K562 (cell line): ENCODE measurements around the gene WWOX. TPM values are rescaled to one million over a fixed set of nuclear protein-coding genes. Genes with fewer than 3 reads are reported as not detected.

Source experiments
- ATAC-seq: fragments of 200-7000 bp; cut with Tn5 transposase; 3 replicates; pipeline ENCODE4 v1.9.1; 2020; ENCODE audit warnings: moderate library complexity
- BruUV-seq: library from RNA; stranded (reverse); fragments of 400-500 nt; replicated peaks from 2 replicates; lab custom pipeline; 2021; lab: Mats Ljungman, UMichigan
- CTCF ChIA-PET: fragments of 300-600 bp; formaldehyde crosslinking; extraction: SDS; loops from one replicate; lab custom pipeline; 2021; ENCODE audit warnings: low intra/inter-chr PET ratio; lab: Yijun Ruan, JAX
- POLR2A ChIA-PET: fragments of 300-600, 350-650 bp; sonication (Branson Sonifier 250); formaldehyde crosslinking; extraction: SDS; loops from one replicate; lab custom pipeline; 2021; ENCODE audit warnings: antibody characterized with exemption, inconsistent platforms; lab: Yijun Ruan, JAX
- DNase-seq, 4 experiments: peaks; one replicate each; pipeline versions ENCODE4 v3.0.0 to v3.0.0-alpha.2; 2011 to 2018; ENCODE audit warnings: low spot score in 3 of 4, mixed read lengths in 3 of 4; ENCODE audit errors: extremely low read depth in 1 of 4
- FAIRE-seq: peaks from 2 replicates; lab custom pipeline; 2011; peaks lifted over from hg19 to GRCh38; lab: Jason Lieb, UNC
- H2AFZ ChIP-seq: 2 replicates; pipeline ENCODE4 v1.6.0; 2011; ENCODE audit warnings: low read depth, low read length, control low read depth, inconsistent platforms
- H3K27ac ChIP-seq: fragments of 200-600 bp; 3 replicates; pipeline ENCODE4 v1.8.0; 2011; ENCODE audit warnings: low read depth, mild to moderate bottlenecking, control low read depth, inconsistent platforms, low read length, moderate library complexity, mixed read lengths; ENCODE audit errors: extremely low read depth
- H3K27me3 ChIP-seq, 2 experiments: fragments of 300-600 bp in 1 of 2; 2 replicates in 1 of 2; 3 replicates in 1 of 2; pipeline versions ENCODE4 v1.6.0 to v1.8.0; 2011; ENCODE audit warnings: inconsistent platforms in 2 of 2, low read length in 2 of 2, mild to moderate bottlenecking in 1 of 2, mixed read lengths in 1 of 2, moderate library complexity in 1 of 2; ENCODE audit not compliant: control insufficient read depth in 2 of 2, insufficient read depth in 2 of 2
- H3K36me3 ChIP-seq: fragments of 300-600 bp; 3 replicates; pipeline ENCODE4 v1.8.0; 2011; ENCODE audit warnings: mild to moderate bottlenecking, low read length, inconsistent platforms; ENCODE audit not compliant: control insufficient read depth, insufficient read depth
- H3K4me1 ChIP-seq, 2 experiments: fragments of 200-600 bp in 1 of 2; replicated peaks in 1 of 2; 2 replicates in 1 of 2; 3 replicates in 1 of 2; pipeline versions ENCODE4 v1.5.1 to v1.8.0; 2011; ENCODE audit warnings: inconsistent platforms in 2 of 2, low read length in 2 of 2, mild to moderate bottlenecking in 1 of 2, mixed read lengths in 1 of 2, moderate library complexity in 1 of 2; ENCODE audit not compliant: control insufficient read depth in 2 of 2, insufficient read depth in 2 of 2
- H3K4me2 ChIP-seq: 2 replicates; pipeline ENCODE4 v1.6.1; 2011; ENCODE audit warnings: low read length, control low read depth, inconsistent platforms, mixed read lengths; ENCODE audit not compliant: insufficient read depth
- H3K4me3 ChIP-seq: fragments of 200-600 bp; sonication (generic), shearing (Covaris generic); 2 replicates; pipeline ENCODE4 v1.5.1; 2016; ENCODE audit warnings: control low read depth, inconsistent platforms
- H3K79me2 ChIP-seq: fragments of 200-600 bp; 3 replicates; pipeline ENCODE4 v1.8.0; 2011; ENCODE audit warnings: low read length, inconsistent platforms; ENCODE audit not compliant: control insufficient read depth, insufficient read depth
- H3K9ac ChIP-seq, 2 experiments: 2 replicates each; pipeline versions ENCODE4 v1.6.0 to v1.6.1; 2011; ENCODE audit warnings: low read depth in 2 of 2, low read length in 2 of 2, control low read depth in 1 of 2, inconsistent platforms in 1 of 2, mild to moderate bottlenecking in 1 of 2, mixed read lengths in 1 of 2; ENCODE audit not compliant: insufficient read depth in 1 of 2
- H3K9me1 ChIP-seq: one replicate; pipeline ENCODE4 v1.6.0; 2011; ENCODE audit warnings: inconsistent platforms, mild to moderate bottlenecking, low read length, moderate library complexity; ENCODE audit not compliant: control insufficient read depth, insufficient read depth
- H3K9me3 ChIP-seq: replicated peaks from 2 replicates; pipeline ENCODE4 v1.5.1; 2011; ENCODE audit warnings: low read depth, low read length, inconsistent platforms; ENCODE audit not compliant: control insufficient read depth, insufficient read depth
- H4K20me1 ChIP-seq: replicated peaks from 2 replicates; pipeline ENCODE4 v1.6.1; 2011; ENCODE audit warnings: low read length, inconsistent platforms, mixed read lengths; ENCODE audit not compliant: control insufficient read depth, insufficient read depth
- BCOR ChIP-seq: fragments of 450-650 bp; IDR thresholded peaks from 2 replicates; pipeline ENCODE4 v1.6.1; 2016
- FOS ChIP-seq: IDR thresholded peaks from 3 replicates; pipeline ENCODE4 v1.6.1; 2011; ENCODE audit not compliant: insufficient read length; ENCODE audit errors: extremely low read depth
- MTA3 ChIP-seq: fragments of 450-650 bp; formaldehyde crosslinking; IDR thresholded peaks from 2 replicates; pipeline ENCODE4 v1.6.1; 2017; ENCODE audit warnings: mild to moderate bottlenecking, borderline replicate concordance
- RBM25 ChIP-seq: fragments of 200-400 bp; formaldehyde crosslinking; IDR thresholded peaks from 2 replicates; pipeline ENCODE4 v1.6.1; 2018; ENCODE audit warnings: low read length, low read depth, moderate library complexity; ENCODE audit not compliant: severe bottlenecking
- XRCC3 ChIP-seq: fragments of 450-650 bp; IDR thresholded peaks from 2 replicates; pipeline ENCODE4 v1.6.1; 2017; ENCODE audit warnings: mild to moderate bottlenecking, moderate library complexity
- ZFP36 ChIP-seq: fragments of 150-350 bp; IDR thresholded peaks from 2 replicates; pipeline ENCODE4 v1.6.1; 2018; ENCODE audit warnings: low read length, low read depth; ENCODE audit not compliant: partially characterized antibody
- ZNF146 ChIP-seq: IDR thresholded peaks from one replicate; pipeline ENCODE4 v1.6.1; 2018; ENCODE audit warnings: missing compliant biosample characterization; ENCODE audit not compliant: unreplicated experiment
- WGBS: fragments of 100-300 bp; shearing (Covaris generic); methylation state at CpG from one replicate; pipeline ENCODE4 v1.1.6; 2016; ENCODE audit warnings: low coverage, mixed read lengths; ENCODE audit not compliant: insufficient coverage; ENCODE audit errors: missing lambda C conversion rate; 5-methylcytosine and 5-hydroxymethylcytosine counted together
- in situ Hi-C: fragments of 300-500 bp; cut with MboI; formaldehyde crosslinking; loops from 4 replicates; pipeline ENCODE4 v1.15.0; 2018; ENCODE audit warnings: inconsistent platforms, mixed read lengths
- intact Hi-C: fragments of 100-400 bp; cut with micrococcal nuclease; formaldehyde crosslinking; loops from 2 replicates; pipeline ENCODE4 v1.14.2; 2022
- polyA plus RNA-seq, 8 experiments: library from polyadenylated mRNA; depleted of rRNA in 4 of 8; stranded (reverse) in 5 of 8; unstranded in 3 of 8; fragments of >200 nt; fragmentation: Nextera tagmentation in 2 of 8; fragmentation: Illumina TruSeq in 1 of 8; extraction: Ambion mirVana in 2 of 8; extraction: Trizol in 1 of 8; gene quantifications; 2 replicates each; pipeline versions ENCODE4 v1.2.1 to v1.2.3, GENCODE V29; 2011 to 2014; ENCODE audit warnings: inconsistent platforms in 1 of 8, missing spikeins in 1 of 8
- total RNA-seq, 7 experiments: library from RNA; depleted of rRNA in 6 of 7; stranded (reverse); fragments of >200 nt in 6 of 7; fragmentation: Illumina TruSeq in 2 of 7; extraction: Trizol in 2 of 7; gene quantifications; 2 replicates each; pipeline versions ENCODE4 v1.2.1 to v1.2.3, GENCODE V29; 2011 to 2021; ENCODE audit warnings: low replicate concordance in 1 of 7
- TF ChIP-seq, protein P1 (sequence below): sonication (generic); formaldehyde crosslinking; IDR thresholded peaks from 2 replicates; pipeline ENCODE4 v1.8.0; 2023; ENCODE audit warnings: missing genetic modification reagents, mild to moderate bottlenecking, borderline replicate concordance

Gene WWOX
- total and polyA plus RNA-seq, 9 of the 15 experiments (the other 6 are each of a cell fraction or from before 2014, with no cell fraction given): 1.6 to 22.7 (median 8.1) TPM

DNA sequence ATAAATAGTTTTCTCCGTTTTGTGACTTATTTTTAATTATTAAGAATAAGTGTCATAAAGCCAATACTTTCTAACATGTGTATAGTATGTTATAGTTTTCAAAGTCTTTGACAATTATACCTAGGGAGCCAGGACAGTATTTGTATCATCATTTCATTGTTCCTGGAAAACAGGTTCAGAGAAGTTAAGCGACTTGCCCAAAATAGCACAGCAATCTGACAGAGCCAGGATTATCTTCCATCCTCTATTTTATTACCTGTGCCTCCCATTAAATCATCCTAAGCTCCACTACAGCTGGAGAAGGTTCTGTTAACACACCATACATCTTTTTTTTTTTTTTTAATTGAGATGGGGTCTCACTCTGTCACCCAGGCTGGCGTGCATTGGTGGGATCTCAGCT, 782.7 kb downstream of the WWOX start:
- POLR2A ChIA-PET: interaction anchor here (0.6 kb wide), 1 partner anchor 14 kb away, joined by 3 read pairs; no protein-coding TSS in a partner anchor
- no peak overlapping the region for H3K27ac ChIP-seq
- TF ChIP-seq FOS: no peak
- no peak for TF ChIP-seq MTA3
- TF ChIP-seq, protein P1, sequence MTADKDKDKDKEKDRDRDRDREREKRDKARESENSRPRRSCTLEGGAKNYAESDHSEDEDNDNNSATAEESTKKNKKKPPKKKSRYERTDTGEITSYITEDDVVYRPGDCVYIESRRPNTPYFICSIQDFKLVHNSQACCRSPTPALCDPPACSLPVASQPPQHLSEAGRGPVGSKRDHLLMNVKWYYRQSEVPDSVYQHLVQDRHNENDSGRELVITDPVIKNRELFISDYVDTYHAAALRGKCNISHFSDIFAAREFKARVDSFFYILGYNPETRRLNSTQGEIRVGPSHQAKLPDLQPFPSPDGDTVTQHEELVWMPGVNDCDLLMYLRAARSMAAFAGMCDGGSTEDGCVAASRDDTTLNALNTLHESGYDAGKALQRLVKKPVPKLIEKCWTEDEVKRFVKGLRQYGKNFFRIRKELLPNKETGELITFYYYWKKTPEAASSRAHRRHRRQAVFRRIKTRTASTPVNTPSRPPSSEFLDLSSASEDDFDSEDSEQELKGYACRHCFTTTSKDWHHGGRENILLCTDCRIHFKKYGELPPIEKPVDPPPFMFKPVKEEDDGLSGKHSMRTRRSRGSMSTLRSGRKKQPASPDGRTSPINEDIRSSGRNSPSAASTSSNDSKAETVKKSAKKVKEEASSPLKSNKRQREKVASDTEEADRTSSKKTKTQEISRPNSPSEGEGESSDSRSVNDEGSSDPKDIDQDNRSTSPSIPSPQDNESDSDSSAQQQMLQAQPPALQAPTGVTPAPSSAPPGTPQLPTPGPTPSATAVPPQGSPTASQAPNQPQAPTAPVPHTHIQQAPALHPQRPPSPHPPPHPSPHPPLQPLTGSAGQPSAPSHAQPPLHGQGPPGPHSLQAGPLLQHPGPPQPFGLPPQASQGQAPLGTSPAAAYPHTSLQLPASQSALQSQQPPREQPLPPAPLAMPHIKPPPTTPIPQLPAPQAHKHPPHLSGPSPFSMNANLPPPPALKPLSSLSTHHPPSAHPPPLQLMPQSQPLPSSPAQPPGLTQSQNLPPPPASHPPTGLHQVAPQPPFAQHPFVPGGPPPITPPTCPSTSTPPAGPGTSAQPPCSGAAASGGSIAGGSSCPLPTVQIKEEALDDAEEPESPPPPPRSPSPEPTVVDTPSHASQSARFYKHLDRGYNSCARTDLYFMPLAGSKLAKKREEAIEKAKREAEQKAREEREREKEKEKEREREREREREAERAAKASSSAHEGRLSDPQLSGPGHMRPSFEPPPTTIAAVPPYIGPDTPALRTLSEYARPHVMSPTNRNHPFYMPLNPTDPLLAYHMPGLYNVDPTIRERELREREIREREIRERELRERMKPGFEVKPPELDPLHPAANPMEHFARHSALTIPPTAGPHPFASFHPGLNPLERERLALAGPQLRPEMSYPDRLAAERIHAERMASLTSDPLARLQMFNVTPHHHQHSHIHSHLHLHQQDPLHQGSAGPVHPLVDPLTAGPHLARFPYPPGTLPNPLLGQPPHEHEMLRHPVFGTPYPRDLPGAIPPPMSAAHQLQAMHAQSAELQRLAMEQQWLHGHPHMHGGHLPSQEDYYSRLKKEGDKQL (CRISPR knock-in tag): no peak
- TF ChIP-seq RBM25: peak; percentile 89
- TF ChIP-seq ZNF146 (CRISPR knock-in tag): no peak
- TF ChIP-seq XRCC3: no peak
- peak; percentile 76 for TF ChIP-seq ZFP36
- TF ChIP-seq BCOR: peak; percentile 40; the same call in 1 of the 2 replicates
- no peak for DNase-seq
- no peak for FAIRE-seq
- H3K4me3 ChIP-seq: no peak overlapping the region
- ATAC-seq: no peak
- intact Hi-C loops (no loop called here), in situ Hi-C loops (no loop called here)
- H2AFZ ChIP-seq: no peak overlapping the region
- H3K9me3 ChIP-seq: no peaks in the 10 kb centered on the region
- 7% methylated on average over 3 of the region's 3 CpGs for WGBS
- H3K36me3 ChIP-seq: no peaks in the 10 kb centered on the region
- H3K27me3 ChIP-seq: peaks cover 4% of the 10 kb centered on the region in 2 experiments
- H3K4me2 ChIP-seq: no peak overlapping the region
- H3K9ac ChIP-seq: no peak overlapping the region
- CTCF ChIA-PET: no interaction called here
- no TSS peak for BruUV-seq
- no peaks in the 10 kb centered on the region for H3K9me1 ChIP-seq
- no peaks in the 10 kb centered on the region for H4K20me1 ChIP-seq
- no peaks in the 10 kb centered on the region for H3K79me2 ChIP-seq
- no peaks in the 10 kb centered on the region for H3K4me1 ChIP-seq
